ENCODE results near the gene PEF1. TPM values are rescaled to one million over a fixed set of nuclear protein-coding genes. Genes with fewer than 3 reads are reported as not detected.

PEF1 gene
- total and polyA plus RNA-seq, 8 donors = 14.5 to 47.3 (median 20.2) TPM

DNA sequence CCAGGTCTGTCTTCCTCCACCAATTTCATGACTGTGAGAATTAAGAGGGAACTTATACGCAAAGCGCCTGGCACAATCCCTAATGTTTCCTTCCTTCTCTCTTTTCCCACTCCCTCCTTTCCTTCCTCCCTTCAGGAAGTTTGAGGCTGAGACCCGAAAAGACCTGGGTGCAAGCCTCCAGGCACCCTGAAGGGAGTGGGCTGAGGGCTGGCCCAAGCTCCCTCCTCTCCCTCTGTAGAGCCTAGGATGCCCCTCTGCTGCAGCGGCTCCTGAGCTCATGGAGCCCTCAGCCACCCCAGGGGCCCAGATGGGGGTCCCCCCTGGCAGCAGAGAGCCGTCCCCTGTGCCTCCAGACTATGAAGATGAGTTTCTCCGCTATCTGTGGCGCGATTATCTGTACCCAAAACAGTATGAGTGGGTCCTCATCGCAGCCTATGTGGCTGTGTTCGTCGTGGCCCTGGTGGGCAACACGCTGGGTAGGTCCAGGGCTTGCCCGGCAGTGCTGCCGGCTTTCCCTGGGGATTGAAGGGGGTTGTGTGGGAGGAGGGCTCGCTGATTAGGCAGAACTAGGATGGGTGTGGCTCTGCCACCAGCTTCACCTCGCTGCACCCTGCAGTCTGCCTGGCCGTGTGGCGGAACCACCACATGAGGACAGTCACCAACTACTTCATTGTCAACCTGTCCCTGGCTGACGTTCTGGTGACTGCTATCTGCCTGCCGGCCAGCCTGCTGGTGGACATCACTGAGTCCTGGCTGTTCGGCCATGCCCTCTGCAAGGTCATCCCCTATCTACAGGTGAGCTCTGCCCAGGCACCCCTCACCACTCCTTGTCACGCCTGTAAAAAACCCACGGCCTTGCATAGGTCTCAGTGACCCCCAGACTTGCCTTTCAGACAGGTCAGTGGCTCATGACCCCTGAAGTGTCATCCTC, 25.5 kb downstream of the PEF1 start:
- intact Hi-C loops (cut with DNase I) = no loop called here
- Histone ChIP-seq H3K27me3 (no peaks in the 10 kb centered on the region), H3K4me3 (no peak overlapping the region), H3K9me3 (no peaks in the 10 kb centered on the region), H3K4me1 (peaks cover 0 to 3% (median 0%) of the 10 kb centered on the region in 3 donors), H3K27ac (no peak overlapping the region), H3K36me3 (no peaks in the 10 kb centered on the region)
- DNase-seq = no peak
- no peak for TF ChIP-seq CTCF (IDR thresholded peaks at IDR 0.05)
- 58 to 63% methylated on average over 23 of the region's 23 CpGs for WGBS, 2 donors
- no peak for FAIRE-seq
- no peak for ATAC-seq

- no peak for FAIRE-seq
- Histone ChIP-seq H3K36me3 (no peaks in the 10 kb centered on the region), H3K27ac (no peak overlapping the region), H3K27me3 (no peaks in the 10 kb centered on the region), H3K4me1 (peaks cover 0 to 3% (median 0%) of the 10 kb centered on the region in 3 donors), H3K9me3 (no peaks in the 10 kb centered on the region), H3K4me3 (peak overlapping the region; percentile 13 to 64 (median 26))
- peak; percentile 74 to 88 (median 82) for ATAC-seq
- TF ChIP-seq CTCF (IDR thresholded peaks at IDR 0.05) = peak; percentile 63 to 80 (median 75)
- peak in 4 of 6 donors; percentile 40 to 80 (median 62) for DNase-seq
- intact Hi-C loops (cut with DNase I) = no loop called here
- 9 to 15% methylated on average over 32 to 56 of the region's 56 CpGs for WGBS, 2 donors
These were observed 26.5 kb downstream of the PEF1 start for GRCh38 chr1:31617916-31618746.

- H3K9me3 ChIP-seq = no peaks in the 10 kb centered on the region
- ATAC-seq = peak in 2 of 4 donors; percentile 17 to 40
- 16 to 29% methylated on average over 22 to 47 of the region's 48 CpGs for WGBS, 2 donors
- peaks cover 0 to 3% (median 0%) of the 10 kb centered on the region in 3 donors for H3K4me1 ChIP-seq
- intact Hi-C loops (cut with DNase I) = no loop called here
- no peak for FAIRE-seq
- peak in 1 of 6 donors; percentile 69 for DNase-seq
- no peak within 1 kb of the TSS for H3K27ac ChIP-seq
- no peaks in the 10 kb centered on the region for H3K36me3 ChIP-seq
- no peak for TF ChIP-seq CTCF (IDR thresholded peaks at IDR 0.05)
- H3K27me3 ChIP-seq = no peaks in the 10 kb centered on the region
- H3K4me3 ChIP-seq = peak within 1 kb of the TSS; percentile 13 to 64 (median 26)
These were observed 27.3 kb downstream of the PEF1 start, which contains the start of gene HCRTR1 for GRCh38 chr1:31617218-31617915. Gene HCRTR1 (plus strand): TSS chr1:31617689. CDS start chr1:31619193, 1,504 bp downstream.

DNA sequence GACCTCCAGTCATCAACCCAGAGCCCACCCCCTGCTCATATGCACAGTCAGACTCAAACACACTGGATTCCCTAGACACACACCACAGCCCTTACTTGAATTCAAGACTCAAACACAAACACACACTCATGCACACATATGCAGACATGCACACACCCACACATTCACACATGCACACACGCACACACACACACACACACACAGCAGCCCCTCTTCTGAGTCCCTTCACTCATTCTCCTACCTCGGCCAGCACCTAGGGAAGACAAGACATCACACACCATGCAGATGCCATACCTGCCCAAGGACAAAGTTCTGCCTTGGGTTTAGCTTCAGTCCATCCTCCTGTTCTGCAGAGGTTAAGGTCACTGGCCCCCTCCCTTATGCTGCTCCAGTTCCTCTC, 28.7 kb downstream of the PEF1 start:
- no peak for FAIRE-seq

More for the DNA sequence above, 28.7 kb downstream of the PEF1 start:
- Histone ChIP-seq H3K27me3 (no peaks in the 10 kb centered on the region), H3K36me3 (no peaks in the 10 kb centered on the region), H3K4me3 (no peak overlapping the region), H3K4me1 (peaks cover 0 to 3% (median 0%) of the 10 kb centered on the region in 3 donors), H3K27ac (no peak overlapping the region), H3K9me3 (no peaks in the 10 kb centered on the region)
- ATAC-seq = no peak
- intact Hi-C loops (cut with DNase I) = no loop called here
- WGBS, 2 donors = 59 to 64% methylated on average over 2 of the region's 2 CpGs
- DNase-seq = no peak
- no peak for TF ChIP-seq CTCF (IDR thresholded peaks at IDR 0.05)

Measured in pancreas (tissue), 10 donors.